ENCODE results near the gene INTS6.

The INTS6 gene

GRCh38 chr13:51359352-51359751, 93.5 kb downstream of the INTS6 start:
- peak overlapping the region; percentile 10; the same call in 1 of the 2 replicates for H3K27ac ChIP-seq (ENCODE audit: low read length)
- no peak for TF ChIP-seq EZH2 (optimal IDR thresholded peaks at IDR 0.05; ENCODE audit: low read depth, low read length)
- TF ChIP-seq CTCF (IDR thresholded peaks at IDR 0.05; ENCODE audit: low read length): no peak
- no peak for TF ChIP-seq EZH2phosphoT487 (IDR thresholded peaks at IDR 0.05; ENCODE audit: low read length)
- H3K9me3 ChIP-seq (replicated peaks; ENCODE audit: insufficient read depth, low read length): no peaks in the 10 kb centered on the region
- H2AFZ ChIP-seq (ENCODE audit: low read length): no peak overlapping the region
- H3K4me3 ChIP-seq (ENCODE audit: low read length): no peak overlapping the region
- no peaks in the 10 kb centered on the region for H3K27me3 ChIP-seq (replicated peaks; ENCODE audit: insufficient read depth, low read length)
- H3K9ac ChIP-seq (ENCODE audit: low read length): no peak overlapping the region
- no peaks in the 10 kb centered on the region for H3K36me3 ChIP-seq (replicated peaks; ENCODE audit: insufficient read depth, low read length)
- peak; percentile 7 for DNase-seq
- H3K4me1 ChIP-seq (ENCODE audit: low read length): peaks cover 27% of the 10 kb centered on the region
- H3F3A ChIP-seq (ENCODE audit: insufficient read depth, low read length): no peaks in the 10 kb centered on the region
- H3K9me2 ChIP-seq (replicated peaks; ENCODE audit: insufficient read depth, low read length): no peaks in the 10 kb centered on the region
- no peaks in the 10 kb centered on the region for H4K20me1 ChIP-seq (ENCODE audit: insufficient read depth, low read length)
- no peak overlapping the region for H3K4me2 ChIP-seq (ENCODE audit: low read depth, low read length)
- no peaks in the 10 kb centered on the region for H3K79me2 ChIP-seq (ENCODE audit: low read length)

GRCh38 chr13:51357928-51358595, 94.8 kb downstream of the INTS6 start:
- Histone ChIP-seq H3K9me2 (replicated peaks; ENCODE audit: insufficient read depth, low read length) (no peaks in the 10 kb centered on the region), H3K4me3 (ENCODE audit: low read length) (no peak overlapping the region), H2AFZ (ENCODE audit: low read length) (no peak overlapping the region), H3K27ac (ENCODE audit: low read length) (no peak overlapping the region), H4K20me1 (ENCODE audit: insufficient read depth, low read length) (no peaks in the 10 kb centered on the region), H3K9ac (ENCODE audit: low read length) (no peak overlapping the region), H3K27me3 (replicated peaks; ENCODE audit: insufficient read depth, low read length) (no peaks in the 10 kb centered on the region), H3F3A (ENCODE audit: insufficient read depth, low read length) (no peaks in the 10 kb centered on the region), H3K4me1 (ENCODE audit: low read length) (peaks cover 27% of the 10 kb centered on the region), H3K79me2 (ENCODE audit: low read length) (no peaks in the 10 kb centered on the region), H3K9me3 (replicated peaks; ENCODE audit: insufficient read depth, low read length) (no peaks in the 10 kb centered on the region), H3K4me2 (ENCODE audit: low read depth, low read length) (no peak overlapping the region), H3K36me3 (replicated peaks; ENCODE audit: insufficient read depth, low read length) (no peaks in the 10 kb centered on the region)
- TF ChIP-seq EZH2phosphoT487 (IDR thresholded peaks at IDR 0.05; ENCODE audit: low read length): no peak
- no peak for TF ChIP-seq CTCF (IDR thresholded peaks at IDR 0.05; ENCODE audit: low read length)
- no peak for TF ChIP-seq EZH2 (optimal IDR thresholded peaks at IDR 0.05; ENCODE audit: low read depth, low read length)
- no peak for DNase-seq

- Histone ChIP-seq H4K20me1 (ENCODE audit: insufficient read depth, low read length) (no peaks in the 10 kb centered on the region), H3K36me3 (replicated peaks; ENCODE audit: insufficient read depth, low read length) (no peaks in the 10 kb centered on the region), H3K9ac (ENCODE audit: low read length) (no peak overlapping the region), H3F3A (ENCODE audit: insufficient read depth, low read length) (no peaks in the 10 kb centered on the region), H3K27me3 (replicated peaks; ENCODE audit: insufficient read depth, low read length) (no peaks in the 10 kb centered on the region), H3K27ac (ENCODE audit: low read length) (no peak overlapping the region), H3K79me2 (ENCODE audit: low read length) (no peaks in the 10 kb centered on the region), H2AFZ (ENCODE audit: low read length) (no peak overlapping the region), H3K9me3 (replicated peaks; ENCODE audit: insufficient read depth, low read length) (no peaks in the 10 kb centered on the region), H3K4me3 (ENCODE audit: low read length) (no peak overlapping the region), H3K4me1 (ENCODE audit: low read length) (peaks cover 17% of the 10 kb centered on the region), H3K4me2 (ENCODE audit: low read depth, low read length) (no peak overlapping the region), H3K9me2 (replicated peaks; ENCODE audit: insufficient read depth, low read length) (no peaks in the 10 kb centered on the region)
- no peak for DNase-seq
- TF ChIP-seq EZH2 (optimal IDR thresholded peaks at IDR 0.05; ENCODE audit: low read depth, low read length) (no peak), CTCF (IDR thresholded peaks at IDR 0.05; ENCODE audit: low read length) (no peak), EZH2phosphoT487 (IDR thresholded peaks at IDR 0.05; ENCODE audit: low read length) (no peak)
These were observed 97.6 kb downstream of the INTS6 start for GRCh38 chr13:51355217-51355616.
